Neural cell (in vitro differentiated cells): Measurements from ENCODE around the gene NHSL2. TPM values are rescaled to one million over a fixed set of nuclear protein-coding genes. Genes with fewer than 3 reads are reported as not detected.

Experiments used
- H2AFZ ChIP-seq: fragments of 200-600, 300-800 bp; sonication (generic), shearing (Covaris generic); 2 replicates; pipeline ENCODE4 v1.6.0; 2014; ENCODE audit warnings: low read depth, mild to moderate bottlenecking, antibody characterized with exemption, low read length, moderate library complexity
- H3F3A ChIP-seq: fragments of 200-600 bp; shearing (Covaris generic); 2 replicates; pipeline ENCODE4 v1.6.1; 2016; ENCODE audit warnings: mild to moderate bottlenecking, moderate library complexity, mixed read lengths, antibody characterized with exemption, low read length; ENCODE audit not compliant: insufficient read depth, poor library complexity, severe bottlenecking
- H3K27ac ChIP-seq: fragments of 200-600, 300-800 bp; sonication (generic), shearing (Covaris generic); 2 replicates; pipeline ENCODE4 v1.5.1; 2014; ENCODE audit warnings: mild to moderate bottlenecking, low read length, moderate library complexity
- H3K27me3 ChIP-seq: fragments of 300-800, 200-600 bp; sonication (generic), shearing (Covaris generic); 2 replicates; pipeline ENCODE4 v1.6.0; 2014; ENCODE audit warnings: mild to moderate bottlenecking, low read depth, low read length, moderate library complexity; ENCODE audit not compliant: insufficient read depth
- H3K36me3 ChIP-seq: fragments of 300-800, 200-600 bp; sonication (generic), shearing (Covaris generic); 2 replicates; pipeline ENCODE4 v1.5.1; 2014; ENCODE audit warnings: mild to moderate bottlenecking, antibody characterized with exemption, low read length, moderate library complexity; ENCODE audit not compliant: insufficient read depth
- H3K4me2 ChIP-seq: fragments of 300-800, 200-600 bp; sonication (generic), shearing (Covaris generic); 2 replicates; pipeline ENCODE4 v1.6.0; 2014; ENCODE audit warnings: mild to moderate bottlenecking, low read length
- H3K4me3 ChIP-seq: fragments of 300-800, 200-600 bp; sonication (generic), shearing (Covaris generic); 2 replicates; pipeline ENCODE4 v1.5.1; 2014; ENCODE audit warnings: mild to moderate bottlenecking, low read length, moderate library complexity
- H3K79me2 ChIP-seq: fragments of 200-600 bp; shearing (Covaris generic); replicated peaks from 2 replicates; pipeline ENCODE4 v1.6.0; 2014; ENCODE audit warnings: mild to moderate bottlenecking, low read length, moderate library complexity; ENCODE audit not compliant: insufficient read depth
- H3K9ac ChIP-seq: fragments of 300-800, 200-600 bp; sonication (generic), shearing (Covaris generic); 2 replicates; pipeline ENCODE4 v1.6.1; 2016; ENCODE audit warnings: mild to moderate bottlenecking, low read length, mixed read lengths
- H3K9me2 ChIP-seq: fragments of 200-600 bp; shearing (Covaris generic); 2 replicates; pipeline ENCODE4 v1.6.1; 2016; ENCODE audit warnings: mild to moderate bottlenecking, low read length, mixed read lengths; ENCODE audit not compliant: insufficient read depth
- H3K9me3 ChIP-seq: fragments of 200-600, 300-800 bp; sonication (generic), shearing (Covaris generic); 2 replicates; pipeline ENCODE4 v1.6.1; 2016; ENCODE audit warnings: mild to moderate bottlenecking, mixed run types, low read length, moderate library complexity, mixed read lengths
- H4K20me1 ChIP-seq: fragments of 200-600 bp; shearing (Covaris generic); 2 replicates; pipeline ENCODE4 v1.6.1; 2016; ENCODE audit warnings: mild to moderate bottlenecking, mixed run types; ENCODE audit not compliant: insufficient read depth
- CTCF ChIP-seq: fragments of 450-650 bp; IDR thresholded peaks from 2 replicates; pipeline ENCODE4 v1.5.1; 2014; ENCODE audit warnings: antibody characterized with exemption, mild to moderate bottlenecking, moderate library complexity; ENCODE audit not compliant: poor library complexity, severe bottlenecking
- EP300 ChIP-seq: fragments of 450-650 bp; conservative IDR thresholded peaks from 2 replicates; pipeline ENCODE4 v1.6.1; 2014; ENCODE audit warnings: antibody characterized with exemption, mild to moderate bottlenecking, moderate library complexity; ENCODE audit not compliant: poor library complexity, severe bottlenecking
- EZH2 ChIP-seq: fragments of 200-600, 300-800 bp; shearing (Covaris generic), sonication (generic); IDR thresholded peaks from 2 replicates; pipeline ENCODE4 v1.6.1; 2014; ENCODE audit warnings: antibody characterized with exemption, low read length, borderline replicate concordance, mild to moderate bottlenecking; ENCODE audit not compliant: insufficient read depth, poor library complexity, severe bottlenecking
- MXI1 ChIP-seq: fragments of 450-650 bp; conservative IDR thresholded peaks from 2 replicates; pipeline ENCODE4 v1.6.1; 2014; ENCODE audit warnings: antibody characterized with exemption, mild to moderate bottlenecking; ENCODE audit not compliant: poor library complexity, severe bottlenecking
- POLR2AphosphoS5 ChIP-seq: IDR thresholded peaks from 2 replicates; pipeline ENCODE4 v1.6.1; 2012
- RAD21 ChIP-seq: fragments of 450-650 bp; conservative IDR thresholded peaks from 2 replicates; pipeline ENCODE4 v1.6.1; 2014; ENCODE audit warnings: antibody characterized with exemption, mild to moderate bottlenecking, moderate library complexity
- REST ChIP-seq: IDR thresholded peaks from 2 replicates; pipeline ENCODE4 v1.6.1; 2012; ENCODE audit warnings: borderline replicate concordance
- SMC3 ChIP-seq: fragments of 450-650 bp; conservative IDR thresholded peaks from 2 replicates; pipeline ENCODE4 v1.6.1; 2014; ENCODE audit warnings: antibody characterized with exemption, mild to moderate bottlenecking, moderate library complexity; ENCODE audit not compliant: poor library complexity
- TAF1 ChIP-seq: IDR thresholded peaks from 2 replicates; pipeline ENCODE4 v1.6.1; 2012; ENCODE audit warnings: low read depth
- polyA plus RNA-seq: library from polyadenylated mRNA; depleted of rRNA; stranded (reverse); fragments of >200 nt; gene quantifications from 2 replicates; pipeline ENCODE4 v1.2.3, GENCODE V29; 2014

NHSL2 gene
- polyA plus RNA-seq, 1 donor from 2014 or later = 0.87 TPM

- H3F3A ChIP-seq = no peaks in the 10 kb centered on the region
- no peaks in the 10 kb centered on the region for H3K79me2 ChIP-seq
- no peak overlapping the region for H3K4me2 ChIP-seq
- no peak for TF ChIP-seq TAF1
- no peak for TF ChIP-seq SMC3
- no peak for TF ChIP-seq EP300
- no peak for TF ChIP-seq CTCF
- no peak for TF ChIP-seq REST
- TF ChIP-seq EZH2 = no peak
- no peak for TF ChIP-seq POLR2AphosphoS5
- TF ChIP-seq MXI1 = no peak
- TF ChIP-seq RAD21 = no peak
- H3K9me2 ChIP-seq = no peaks in the 10 kb centered on the region
- no peaks in the 10 kb centered on the region for H4K20me1 ChIP-seq
- H3K36me3 ChIP-seq = no peaks in the 10 kb centered on the region
- H3K9me3 ChIP-seq = no peaks in the 10 kb centered on the region
- no peak overlapping the region for H2AFZ ChIP-seq
- H3K9ac ChIP-seq = no peak overlapping the region
- H3K4me3 ChIP-seq = no peak overlapping the region
- no peak overlapping the region for H3K27ac ChIP-seq
- H3K27me3 ChIP-seq = no peaks in the 10 kb centered on the region
Measured at GRCh38 chrX:72027914-72028307, 117.3 kb downstream of the NHSL2 start.

- H3K9ac ChIP-seq = no peak overlapping the region
- no peaks in the 10 kb centered on the region for H3K9me2 ChIP-seq
- H3K4me3 ChIP-seq = no peak overlapping the region
- no peak for TF ChIP-seq REST
- TF ChIP-seq TAF1 = no peak
- TF ChIP-seq POLR2AphosphoS5 = no peak
- no peak for TF ChIP-seq EZH2
- no peak for TF ChIP-seq SMC3
- TF ChIP-seq EP300 = no peak
- no peak for TF ChIP-seq RAD21
- no peak for TF ChIP-seq CTCF
- no peak for TF ChIP-seq MXI1
- no peak overlapping the region for H2AFZ ChIP-seq
- no peak overlapping the region for H3K27ac ChIP-seq
- H4K20me1 ChIP-seq = no peaks in the 10 kb centered on the region
- no peak overlapping the region for H3K4me2 ChIP-seq
- no peaks in the 10 kb centered on the region for H3F3A ChIP-seq
- no peaks in the 10 kb centered on the region for H3K9me3 ChIP-seq
- H3K79me2 ChIP-seq = no peaks in the 10 kb centered on the region
- no peaks in the 10 kb centered on the region for H3K27me3 ChIP-seq
- no peaks in the 10 kb centered on the region for H3K36me3 ChIP-seq
Measured at GRCh38 chrX:72028701-72029470, 118.2 kb downstream of the NHSL2 start.
